ENCODE data around the gene IL18BP. TPM values are rescaled to one million over a fixed set of nuclear protein-coding genes. Genes with fewer than 3 reads are reported as not detected.

The IL18BP gene
- total RNA-seq = 6.2 TPM
- long read RNA-seq, partial matches to known transcripts = 0 of 1 reads
- long read RNA-seq, other reads (novel, unspliced or antisense) = 1 of 1 reads

DNA sequence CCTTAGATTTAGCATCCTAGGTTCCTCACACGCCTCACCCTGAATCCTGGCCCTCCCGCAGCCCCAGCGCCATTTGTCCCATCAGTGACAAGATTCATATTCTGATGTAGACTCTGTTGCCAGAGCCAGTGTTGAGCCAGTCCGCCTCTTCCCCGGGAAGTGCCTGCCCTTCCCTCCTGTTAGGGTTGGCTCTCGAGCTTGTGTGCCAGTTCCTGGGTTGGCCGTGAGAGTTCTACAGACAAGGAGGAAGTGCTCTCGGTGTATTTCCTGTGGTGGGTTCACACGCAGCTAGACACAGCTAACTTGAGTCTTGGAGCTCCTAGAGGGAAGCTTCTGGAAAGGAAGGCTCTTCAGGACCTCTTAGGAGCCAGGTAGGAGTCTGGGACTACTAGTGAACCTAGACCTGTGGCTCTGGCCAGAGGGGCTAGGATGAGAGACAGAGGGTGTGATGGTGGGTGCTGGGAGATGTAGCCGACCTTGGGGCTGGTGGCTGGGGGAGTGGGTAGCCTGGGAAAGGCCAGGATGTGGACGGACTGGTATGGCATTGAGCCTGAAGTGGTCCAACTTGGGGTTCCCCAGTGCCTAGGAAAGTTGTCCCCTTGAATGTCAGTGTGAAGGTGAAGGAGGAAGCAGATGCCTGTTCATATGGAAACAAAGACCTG lies at the start of gene IL18BP:
TSS of gene IL18BP (plus strand) at position 261 of the 662 bp plus-strand sequence. CDS start 1,076 bp downstream, outside the sequence.
- no peak for DNase-seq (ENCODE audit: low spot score)
- intact Hi-C loops (cut with DNase I) = no loop called here

DNA sequence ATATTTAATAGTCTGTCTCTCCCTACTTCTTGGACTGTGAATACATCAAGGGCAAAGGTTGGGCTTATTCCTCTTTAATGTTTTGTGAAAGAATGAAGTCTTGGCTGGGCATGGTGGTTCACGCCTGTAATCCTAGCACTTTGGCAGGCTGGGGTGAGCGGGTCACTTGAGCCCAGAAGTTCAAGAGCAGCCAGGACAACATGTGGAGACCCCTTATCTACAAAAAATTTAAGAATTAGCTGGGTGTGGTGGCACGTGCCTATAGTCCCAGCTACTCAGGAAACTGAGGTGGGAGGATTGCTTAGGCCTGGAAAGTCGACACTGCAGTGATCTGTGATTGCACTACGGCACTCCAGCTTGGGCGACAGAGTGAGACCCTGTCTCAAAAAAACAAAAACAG lies 49.7 kb upstream of the IL18BP start:
- no peak for DNase-seq (ENCODE audit: low spot score)
- intact Hi-C loops (cut with DNase I) = no loop called here

DNA sequence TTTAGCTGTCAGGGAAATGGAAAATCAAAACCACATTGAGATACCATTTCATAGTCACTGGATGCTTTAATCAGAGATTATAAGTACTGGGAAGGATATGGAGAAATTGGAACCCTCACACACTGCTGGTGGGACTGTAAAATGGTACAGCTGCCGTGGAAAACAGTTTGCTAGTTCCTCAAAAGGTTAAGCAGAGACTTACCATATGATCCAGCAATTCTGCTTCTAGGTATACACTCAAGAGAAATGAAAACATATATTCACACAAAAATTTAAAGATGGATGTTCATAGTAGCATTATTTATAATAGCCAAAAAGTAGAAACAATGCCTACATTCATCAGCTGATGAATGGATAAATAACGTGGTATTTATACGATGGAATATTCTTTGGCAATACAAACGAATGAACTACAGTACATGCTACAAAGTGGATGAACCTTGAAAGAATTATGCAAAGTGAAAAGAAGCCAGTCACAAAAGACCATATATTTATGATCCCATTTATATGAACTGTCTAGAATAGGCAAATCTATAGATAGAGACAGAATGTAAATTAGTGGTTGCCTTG lies 46.9 kb upstream of the IL18BP start:
- no peak for DNase-seq (ENCODE audit: low spot score)
- intact Hi-C loops (cut with DNase I) = no loop called here

DNA sequence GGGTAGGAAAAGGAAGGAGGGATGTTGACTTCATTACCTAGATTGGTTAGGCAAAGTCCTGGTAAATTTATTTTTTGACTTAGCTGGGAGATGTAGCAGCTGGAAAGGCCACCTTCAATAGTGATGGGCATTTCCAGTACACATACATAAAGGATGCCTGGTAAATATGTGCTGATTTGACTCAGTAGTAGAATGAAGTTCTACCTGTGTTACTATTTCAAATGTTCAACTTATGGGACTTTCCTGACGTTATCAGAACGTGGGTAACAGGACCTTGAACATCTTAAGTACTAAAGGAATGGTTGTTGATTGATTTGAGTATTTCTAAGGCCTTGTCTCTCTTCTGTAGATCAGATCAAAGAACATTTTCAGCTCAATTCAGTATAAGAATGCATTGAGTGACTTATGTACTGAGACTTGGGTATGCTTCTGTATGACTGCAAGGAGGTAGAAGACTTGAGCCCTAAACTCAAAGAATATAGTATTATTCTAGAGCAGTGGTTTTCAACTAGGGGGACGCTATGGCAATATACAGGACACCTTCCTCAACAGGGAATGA lies 42.7 kb upstream of the IL18BP start:
- intact Hi-C loops (cut with DNase I) = no loop called here

DNA sequence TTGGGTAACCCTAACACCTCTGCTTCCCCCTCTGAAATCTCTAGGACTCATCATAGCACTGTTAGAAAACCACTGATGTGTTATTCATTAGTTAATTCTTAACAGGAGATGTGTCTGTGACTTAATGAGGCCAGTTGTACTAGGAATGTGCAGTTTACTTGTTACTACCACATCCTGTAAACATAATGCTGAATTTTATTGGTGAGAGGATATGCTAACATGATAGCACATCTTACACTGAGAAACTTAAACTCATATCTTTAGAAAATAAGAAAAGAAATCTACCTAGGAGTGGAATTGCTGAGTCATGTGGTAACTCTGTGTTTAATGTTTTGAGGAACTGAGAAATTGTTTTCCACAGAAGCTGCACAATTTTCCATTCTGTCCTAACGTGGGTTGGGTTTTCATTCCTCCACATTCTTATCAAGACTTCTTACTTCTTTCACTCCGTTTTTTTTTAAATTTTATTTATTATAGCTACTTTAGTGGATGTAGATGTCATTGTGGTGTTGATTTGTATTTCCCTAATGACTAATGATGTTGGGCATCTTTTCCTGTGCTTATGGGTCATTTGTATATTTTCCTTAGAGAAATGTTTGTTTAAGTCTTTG lies 36.2 kb upstream of the IL18BP start:
- DNase-seq (ENCODE audit: low spot score) = no peak
- intact Hi-C loops (cut with DNase I) = no loop called here

More for the DNA sequence above, 42.7 kb upstream of the IL18BP start:
- DNase-seq (ENCODE audit: low spot score) = no peak

DNA sequence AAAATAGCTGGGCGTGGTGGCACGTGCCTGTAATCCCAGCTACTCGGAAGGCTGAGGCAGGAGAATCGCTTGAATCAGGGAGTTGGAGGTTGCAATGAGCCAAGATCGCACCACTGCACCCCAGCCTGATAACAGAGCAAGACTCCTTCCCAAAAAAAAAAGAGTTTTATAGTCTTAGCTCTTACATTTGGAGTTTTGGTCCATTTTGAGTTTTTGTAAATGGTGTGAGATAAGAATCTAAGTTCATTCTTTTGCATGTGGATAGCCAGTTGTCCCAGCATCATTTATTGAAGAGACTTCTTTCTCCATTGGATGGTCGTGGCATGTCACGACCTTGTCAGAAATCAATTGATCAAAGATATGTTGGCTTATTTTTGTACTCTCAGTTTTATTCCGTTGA lies 35.2 kb upstream of the IL18BP start:
- no peak for DNase-seq (ENCODE audit: low spot score)
- intact Hi-C loops (cut with DNase I) = no loop called here

DNA sequence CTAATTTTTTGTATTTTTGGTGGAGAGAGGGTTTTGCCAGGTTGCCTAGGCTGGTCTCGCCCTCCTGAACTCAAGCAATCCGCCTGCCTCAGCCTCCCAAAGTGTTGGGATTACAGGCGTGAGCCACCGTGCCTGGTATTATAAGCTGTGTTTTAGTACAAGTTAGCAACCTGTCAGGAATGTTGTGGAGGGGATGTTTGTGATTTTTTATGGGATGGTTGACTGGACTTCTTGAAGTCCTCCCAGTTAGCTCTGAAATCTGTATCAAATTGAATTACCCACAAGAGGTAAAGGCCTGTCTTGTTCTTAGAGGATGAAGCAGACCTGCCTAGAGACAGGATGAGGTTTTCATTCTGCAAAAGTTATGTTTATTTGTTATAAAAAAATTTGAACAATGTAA lies 34.1 kb upstream of the IL18BP start:
- intact Hi-C loops (cut with DNase I) = no loop called here
- no peak for DNase-seq (ENCODE audit: low spot score)

DNA sequence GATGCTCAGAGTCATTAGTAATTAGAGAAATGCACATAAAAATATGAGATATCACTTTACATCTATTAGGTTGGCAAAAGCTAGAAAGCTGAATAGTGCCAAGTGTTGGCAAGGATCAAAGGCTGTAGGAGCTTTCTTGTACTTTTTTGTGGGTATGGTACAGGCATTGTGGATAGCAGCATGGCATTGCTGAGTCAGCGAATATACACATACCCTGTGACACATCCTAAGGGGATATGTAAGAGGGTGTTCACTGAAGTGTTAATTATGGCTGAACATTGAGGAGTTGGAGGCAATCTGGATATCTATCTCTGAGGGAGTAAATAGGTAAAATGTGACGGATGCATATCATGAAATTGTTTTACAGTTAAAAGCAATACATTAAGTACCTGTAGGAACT lies 27.0 kb upstream of the IL18BP start:
- intact Hi-C loops (cut with DNase I) = no loop called here
- DNase-seq (ENCODE audit: low spot score) = no peak

DNA sequence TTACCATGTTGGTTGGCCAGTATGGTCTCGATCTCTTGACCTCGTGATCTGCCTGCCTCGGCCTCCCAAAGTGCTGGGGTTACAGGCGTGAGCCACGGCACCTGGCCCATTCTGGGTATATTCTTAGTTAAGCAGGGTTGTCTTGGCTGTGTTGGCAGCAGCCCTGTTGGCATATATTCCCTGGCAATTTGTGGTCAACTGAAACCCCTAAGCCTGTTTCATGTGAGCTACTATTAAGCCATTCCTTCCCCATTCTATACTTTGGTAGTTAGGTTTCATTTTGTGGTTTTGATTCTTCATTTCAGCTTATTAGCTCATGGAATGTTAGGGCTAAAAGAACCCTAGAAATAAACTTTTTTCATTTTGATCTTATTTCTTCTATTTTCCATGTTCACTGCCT lies 22.2 kb upstream of the IL18BP start:
- DNase-seq (ENCODE audit: low spot score) = no peak
- intact Hi-C loops (cut with DNase I) = loop anchor here (2.0 to 5.0 kb wide), 3 partner anchors 114 to 451 kb away; no protein-coding TSS in a partner anchor

DNA sequence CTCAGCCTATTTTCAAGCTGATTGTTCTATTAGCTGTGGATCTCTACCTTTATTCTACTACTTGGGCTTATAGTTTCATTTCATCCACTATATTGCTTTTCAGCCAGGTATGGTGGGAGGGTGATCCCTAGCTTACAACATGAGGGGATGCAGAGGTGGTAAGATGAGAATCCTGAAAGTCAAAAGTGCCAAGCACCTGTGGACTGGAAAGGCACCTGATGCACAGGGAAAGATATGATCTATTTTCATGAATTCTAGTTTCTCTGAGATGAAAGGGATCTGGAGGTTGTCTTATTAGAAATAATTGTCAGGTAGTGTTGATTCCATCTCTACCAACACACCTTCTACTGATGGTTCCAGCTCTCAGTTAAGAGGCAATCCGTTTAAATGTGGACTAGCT lies 21.6 kb upstream of the IL18BP start:
- intact Hi-C loops (cut with DNase I) = loop anchor here (2.0 to 5.0 kb wide), 3 partner anchors 114 to 450 kb away; no protein-coding TSS in a partner anchor
- no peak for DNase-seq (ENCODE audit: low spot score)

DNA sequence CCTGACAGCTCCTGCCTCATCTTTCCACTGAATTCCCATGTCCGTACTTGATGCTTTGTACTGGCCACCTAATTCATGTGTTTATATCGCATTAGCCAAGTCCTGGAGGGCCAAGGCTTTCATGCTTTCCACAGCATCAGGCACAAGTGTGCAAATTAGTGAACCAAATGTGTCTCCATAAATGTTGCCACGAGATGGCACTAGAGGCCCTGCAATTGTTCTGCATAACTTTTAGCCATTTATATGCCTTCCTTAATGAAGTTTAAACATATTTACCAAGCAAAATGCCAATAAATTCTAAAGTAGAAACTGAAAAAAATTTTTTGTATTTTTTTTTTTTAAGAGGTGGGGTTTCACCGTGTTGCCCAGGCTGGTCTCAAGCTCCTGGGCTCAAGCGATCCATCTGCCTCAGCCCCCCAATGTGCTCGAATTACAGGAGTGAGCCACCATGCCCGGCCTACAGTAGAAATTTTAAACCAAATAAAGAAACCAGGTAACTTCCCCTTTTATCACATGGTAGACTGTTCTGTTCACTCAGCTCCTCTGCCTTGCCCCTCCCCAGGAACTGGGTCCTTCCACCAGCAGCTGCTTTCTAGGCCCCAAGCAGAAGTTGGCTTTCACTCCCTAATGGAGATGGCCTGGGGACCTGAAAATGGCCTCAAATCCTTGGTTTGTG lies 20.8 kb upstream of the IL18BP start:
- intact Hi-C loops (cut with DNase I) = loop anchor here (2.0 to 5.0 kb wide), 3 partner anchors 113 to 449 kb away; no protein-coding TSS in a partner anchor

DNA sequence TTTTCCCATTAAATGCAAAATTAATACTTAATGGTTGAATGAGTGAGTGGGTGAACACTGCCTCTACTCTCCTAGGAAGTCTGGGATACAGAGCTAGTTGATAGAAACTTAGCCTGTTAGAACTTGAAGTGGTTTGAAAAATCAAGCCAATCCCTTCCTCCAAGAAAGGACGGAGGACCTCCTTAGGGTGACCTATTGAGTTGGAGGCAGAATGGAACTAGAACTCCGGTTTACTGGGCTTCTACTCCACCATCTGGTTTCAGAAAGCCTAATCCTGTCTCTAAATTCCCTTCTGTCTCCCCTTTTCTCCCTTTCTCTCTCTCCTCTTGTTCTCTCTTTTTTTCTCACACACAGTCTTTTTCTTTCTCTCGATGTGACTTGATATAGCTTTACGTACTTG lies 19.6 kb upstream of the IL18BP start:
- intact Hi-C loops (cut with DNase I) = loop anchor here (5.0 kb wide), 2 partner anchors 168 to 448 kb away; no protein-coding TSS in a partner anchor
- DNase-seq (ENCODE audit: low spot score) = no peak

More for the DNA sequence above, 20.8 kb upstream of the IL18BP start:
- DNase-seq (ENCODE audit: low spot score) = no peak

DNA sequence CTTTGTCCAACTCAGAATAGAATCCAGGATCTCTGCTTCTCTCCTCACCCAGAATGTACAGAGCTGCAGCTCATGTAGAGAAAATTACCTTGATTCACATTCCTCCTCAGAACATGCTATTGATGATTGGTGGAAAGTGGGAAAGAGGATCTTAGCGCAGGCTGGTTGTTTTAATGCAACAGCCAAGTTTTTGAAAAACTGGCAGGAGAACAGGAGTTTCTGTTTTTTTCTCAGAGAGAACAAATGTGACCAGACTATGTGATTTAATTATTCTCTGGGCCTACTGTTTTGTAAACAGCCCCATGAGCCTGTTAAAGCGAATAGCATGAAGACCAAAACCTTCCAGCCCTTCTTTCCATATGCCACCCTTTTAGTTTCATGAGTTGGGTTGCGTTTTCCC lies 19.1 kb upstream of the IL18BP start:
- intact Hi-C loops (cut with DNase I) = loop anchor here (5.0 kb wide), 2 partner anchors 168 to 448 kb away; no protein-coding TSS in a partner anchor

DNA sequence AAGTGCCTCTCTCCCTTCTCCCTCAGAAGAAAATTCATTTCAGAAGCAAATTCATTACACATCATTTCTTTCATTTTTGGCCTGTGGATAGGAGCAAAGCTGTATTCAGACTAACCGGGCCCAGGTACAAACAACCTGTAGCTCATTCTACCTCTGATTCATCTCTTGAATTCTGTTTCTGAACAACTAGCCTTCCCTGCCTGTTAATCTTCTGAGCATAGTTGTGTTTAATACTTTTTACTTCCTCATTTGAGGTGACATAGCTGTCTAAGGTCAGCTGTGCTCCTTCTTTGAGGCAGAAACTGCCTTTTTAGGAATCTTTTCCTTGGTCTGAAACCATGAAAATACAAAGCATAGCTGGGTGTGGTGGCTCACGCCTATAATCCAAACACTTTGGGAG lies 12.6 kb upstream of the IL18BP start:
- intact Hi-C loops (cut with DNase I) = no loop called here
- no peak for DNase-seq (ENCODE audit: low spot score)

More for the DNA sequence above, 19.1 kb upstream of the IL18BP start:
- DNase-seq (ENCODE audit: low spot score) = no peak

DNA sequence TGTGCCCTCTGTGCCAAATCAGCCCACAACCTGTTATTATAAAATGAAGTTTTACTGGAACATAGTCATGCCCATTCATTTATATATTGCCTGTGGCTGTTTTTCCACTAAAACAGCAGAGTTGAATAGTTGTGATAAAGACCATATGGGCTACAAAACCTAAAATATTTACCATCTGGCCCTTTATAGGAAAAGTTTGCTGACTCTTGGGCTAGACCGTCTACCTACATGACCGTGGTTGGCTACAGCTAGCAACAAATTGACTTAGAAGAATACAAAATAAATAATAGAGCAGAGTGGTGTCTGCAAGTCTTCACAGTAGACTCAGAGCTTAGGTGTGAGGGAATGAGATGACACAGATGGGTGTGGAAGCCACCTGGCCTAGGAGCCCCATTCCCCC lies 11.2 kb upstream of the IL18BP start:
- no peak for DNase-seq (ENCODE audit: low spot score)
- intact Hi-C loops (cut with DNase I) = no loop called here

DNA sequence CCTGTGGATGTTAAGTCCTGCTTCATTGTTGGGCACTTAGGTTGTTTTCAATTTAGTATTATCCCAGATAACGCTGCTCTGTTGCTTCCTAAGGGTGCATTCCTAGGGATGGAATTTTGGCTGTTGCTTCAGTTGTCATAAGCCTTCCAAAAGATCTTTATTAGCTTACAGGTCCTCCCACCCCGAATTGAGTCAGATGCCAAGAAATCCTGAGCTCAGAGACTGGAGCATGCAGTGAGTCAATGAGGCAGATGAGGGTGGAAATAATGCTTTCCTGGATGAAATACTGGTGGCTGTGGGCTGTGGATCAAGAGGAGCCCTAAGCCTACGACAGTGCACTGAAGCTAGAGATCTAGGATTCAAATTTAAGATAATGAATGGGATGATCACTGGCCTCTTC lies 10.7 kb upstream of the IL18BP start:
- DNase-seq (ENCODE audit: low spot score) = no peak
- intact Hi-C loops (cut with DNase I) = no loop called here

DNA sequence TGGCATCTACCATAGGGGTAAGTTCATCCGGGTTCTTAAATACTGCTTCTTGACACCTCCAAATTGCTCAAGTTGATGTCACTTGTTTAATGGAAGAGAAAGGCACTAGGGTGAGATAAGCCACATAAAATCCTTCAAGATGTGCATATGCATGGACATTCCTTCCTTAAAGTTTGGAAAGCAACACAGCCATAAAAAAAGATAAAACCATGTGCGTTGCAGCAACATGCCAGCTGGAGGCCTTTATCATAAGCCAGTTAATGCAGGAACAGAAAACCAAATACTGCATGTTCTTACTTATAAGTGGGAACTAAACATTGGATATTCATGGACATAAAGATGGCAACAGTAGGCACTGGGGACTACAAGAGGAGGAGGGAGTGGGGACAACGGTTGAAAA lies 8.0 kb upstream of the IL18BP start:
- no peak for DNase-seq (ENCODE audit: low spot score)
- intact Hi-C loops (cut with DNase I) = no loop called here

DNA sequence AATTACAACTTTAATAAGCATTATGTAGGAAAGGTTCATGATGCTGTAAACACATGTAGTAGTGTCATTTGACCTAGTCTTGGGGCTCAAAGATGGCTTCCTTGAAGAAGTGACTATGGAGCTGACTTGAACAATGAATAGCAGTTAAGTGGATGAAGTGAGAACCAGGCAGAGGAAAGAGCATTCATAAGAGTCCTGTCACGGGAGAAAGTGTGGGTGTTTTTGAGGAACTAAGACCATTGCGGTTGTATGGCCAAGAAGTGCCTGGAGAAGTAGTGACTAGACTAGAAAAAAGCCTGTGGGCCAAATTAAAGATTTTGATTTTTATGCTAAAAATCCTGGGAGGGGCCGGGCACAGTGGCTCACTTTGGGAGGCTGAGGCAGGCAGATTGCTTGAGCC lies 7.2 kb upstream of the IL18BP start:
- intact Hi-C loops (cut with DNase I) = no loop called here
- DNase-seq (ENCODE audit: low spot score) = no peak

DNA sequence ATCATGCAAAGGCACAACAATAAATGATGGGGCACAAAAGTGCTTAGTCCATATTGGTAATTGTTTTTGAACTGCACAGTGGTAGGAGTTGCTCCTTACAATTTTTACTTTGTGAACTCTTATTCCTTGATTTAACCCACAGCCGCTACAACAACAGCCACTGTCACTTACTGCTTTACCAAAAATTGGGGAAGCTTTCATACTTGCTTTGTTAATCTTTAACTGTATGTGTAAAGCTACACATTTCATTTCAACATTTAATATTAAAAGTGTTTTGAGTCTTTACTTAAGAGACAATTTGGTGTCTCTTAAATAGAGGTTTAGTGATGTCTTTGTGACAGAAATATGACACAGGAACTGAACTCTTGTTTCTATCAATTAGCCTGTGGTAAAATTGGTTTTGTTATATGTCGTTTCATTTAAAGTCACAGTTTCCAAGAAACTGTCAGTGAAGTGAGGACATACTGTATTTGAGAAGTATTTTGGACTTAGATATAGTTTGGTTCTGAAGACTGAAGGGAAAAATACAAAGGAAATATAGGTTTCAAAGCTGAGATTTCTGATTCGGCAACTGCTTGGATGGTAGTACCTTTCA lies 6.5 kb upstream of the IL18BP start:
- DNase-seq (ENCODE audit: low spot score) = no peak
- intact Hi-C loops (cut with DNase I) = no loop called here
